ENCODE measurements around the gene GARNL3.

The GARNL3 gene, protein sequence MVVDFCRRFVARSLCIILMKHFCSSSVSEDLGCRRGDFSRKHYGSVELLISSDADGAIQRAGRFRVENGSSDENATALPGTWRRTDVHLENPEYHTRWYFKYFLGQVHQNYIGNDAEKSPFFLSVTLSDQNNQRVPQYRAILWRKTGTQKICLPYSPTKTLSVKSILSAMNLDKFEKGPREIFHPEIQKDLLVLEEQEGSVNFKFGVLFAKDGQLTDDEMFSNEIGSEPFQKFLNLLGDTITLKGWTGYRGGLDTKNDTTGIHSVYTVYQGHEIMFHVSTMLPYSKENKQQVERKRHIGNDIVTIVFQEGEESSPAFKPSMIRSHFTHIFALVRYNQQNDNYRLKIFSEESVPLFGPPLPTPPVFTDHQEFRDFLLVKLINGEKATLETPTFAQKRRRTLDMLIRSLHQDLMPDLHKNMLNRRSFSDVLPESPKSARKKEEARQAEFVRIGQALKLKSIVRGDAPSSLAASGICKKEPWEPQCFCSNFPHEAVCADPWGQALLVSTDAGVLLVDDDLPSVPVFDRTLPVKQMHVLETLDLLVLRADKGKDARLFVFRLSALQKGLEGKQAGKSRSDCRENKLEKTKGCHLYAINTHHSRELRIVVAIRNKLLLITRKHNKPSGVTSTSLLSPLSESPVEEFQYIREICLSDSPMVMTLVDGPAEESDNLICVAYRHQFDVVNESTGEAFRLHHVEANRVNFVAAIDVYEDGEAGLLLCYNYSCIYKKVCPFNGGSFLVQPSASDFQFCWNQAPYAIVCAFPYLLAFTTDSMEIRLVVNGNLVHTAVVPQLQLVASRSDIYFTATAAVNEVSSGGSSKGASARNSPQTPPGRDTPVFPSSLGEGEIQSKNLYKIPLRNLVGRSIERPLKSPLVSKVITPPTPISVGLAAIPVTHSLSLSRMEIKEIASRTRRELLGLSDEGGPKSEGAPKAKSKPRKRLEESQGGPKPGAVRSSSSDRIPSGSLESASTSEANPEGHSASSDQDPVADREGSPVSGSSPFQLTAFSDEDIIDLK

GRCh38 chr9:127264462-127265219 lies at the start of gene GARNL3:
Gene GARNL3, plus strand, starts transcription at chr9:127264774. Its CDS starts 104 bp downstream, at chr9:127264878.
- DNase-seq: no peak

GRCh38 chr9:127215268-127216209 lies 49.0 kb upstream of the GARNL3 start:
- no peak for DNase-seq

DNA sequence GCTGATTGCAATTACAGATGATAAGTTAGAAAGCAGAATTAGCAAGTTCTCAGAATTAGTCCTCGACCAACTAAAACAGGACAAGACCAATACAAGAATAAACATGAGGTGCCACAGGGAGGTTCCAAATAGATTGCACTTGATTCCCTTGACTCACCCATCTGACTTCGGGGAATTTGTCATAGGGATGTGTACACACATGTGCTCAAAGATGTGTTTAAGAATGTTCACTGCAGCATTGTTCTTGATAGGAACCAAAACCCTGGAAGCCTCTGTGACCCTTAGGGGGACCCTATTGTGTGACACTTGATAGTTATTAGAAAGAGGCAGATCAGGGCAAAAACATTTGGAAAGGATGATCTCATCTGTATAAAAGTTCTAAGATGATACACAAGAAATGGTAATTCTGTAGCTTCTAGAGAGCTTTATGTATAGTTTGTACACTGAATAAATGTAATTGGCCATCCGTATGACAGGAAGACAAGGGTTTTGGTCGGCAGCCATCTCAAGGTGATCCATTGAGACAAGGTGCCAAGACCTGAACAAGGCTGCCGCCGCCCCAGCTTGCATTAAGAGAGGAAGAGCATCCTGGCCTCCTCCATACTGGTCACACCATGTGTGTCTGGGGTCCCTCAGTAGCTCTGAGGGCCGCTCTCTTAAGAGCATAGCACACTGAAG lies 48.2 kb upstream of the GARNL3 start:
- DNase-seq: no peak

- no peak for DNase-seq
Measured at GRCh38 chr9:127216888-127217217, 47.7 kb upstream of the GARNL3 start.

- DNase-seq: no peak
Measured at GRCh38 chr9:127218818-127219217, 45.8 kb upstream of the GARNL3 start.

- no peak for DNase-seq
Measured at GRCh38 chr9:127219520-127219919, 45.1 kb upstream of the GARNL3 start.

- DNase-seq: no peak
Measured at GRCh38 chr9:127221695-127222094, 42.9 kb upstream of the GARNL3 start.

- DNase-seq: no peak
Measured at GRCh38 chr9:127222388-127223095, 42.0 kb upstream of the GARNL3 start.

- DNase-seq: no peak
Measured at GRCh38 chr9:127223266-127223665, 41.3 kb upstream of the GARNL3 start.

GRCh38 chr9:127223810-127224177 lies 40.8 kb upstream of the GARNL3 start:
- DNase-seq: no peak

DNA sequence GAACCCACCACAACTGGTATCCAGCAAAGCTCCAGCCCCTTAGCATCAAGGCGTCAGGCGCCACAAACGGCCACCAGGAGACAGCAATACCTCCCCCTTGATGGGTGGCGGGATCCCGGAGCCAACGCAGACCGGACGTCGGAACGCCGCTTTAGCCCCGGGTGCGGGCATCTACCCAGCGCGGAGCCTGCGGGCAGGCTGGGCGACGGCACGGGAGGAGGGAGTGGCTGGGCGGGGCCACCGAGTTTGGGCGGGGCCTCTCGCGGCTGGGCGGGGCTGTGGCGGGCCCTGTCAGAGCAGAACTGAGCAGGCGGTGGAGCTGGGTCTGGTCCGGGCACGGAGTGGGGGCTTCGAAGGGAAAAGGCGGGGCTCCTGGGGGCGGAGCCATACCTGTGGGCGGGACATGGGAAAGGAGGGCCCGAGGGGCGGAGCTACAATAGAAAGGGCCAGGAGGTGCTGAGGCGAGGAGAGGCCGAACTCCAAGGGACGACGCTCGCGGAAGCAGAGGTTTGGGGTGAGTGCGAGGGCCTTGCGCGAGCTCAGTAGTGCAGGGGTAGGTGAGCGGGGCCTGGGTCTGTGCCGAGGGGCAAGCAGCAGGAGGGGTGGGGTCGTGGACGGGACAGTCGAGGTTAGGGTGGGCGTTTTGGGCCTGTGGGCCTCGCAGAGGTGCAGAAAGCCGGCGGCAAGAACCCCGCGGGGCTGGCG lies 40.2 kb upstream of the GARNL3 start:
- DNase-seq: peak; percentile 89

DNA sequence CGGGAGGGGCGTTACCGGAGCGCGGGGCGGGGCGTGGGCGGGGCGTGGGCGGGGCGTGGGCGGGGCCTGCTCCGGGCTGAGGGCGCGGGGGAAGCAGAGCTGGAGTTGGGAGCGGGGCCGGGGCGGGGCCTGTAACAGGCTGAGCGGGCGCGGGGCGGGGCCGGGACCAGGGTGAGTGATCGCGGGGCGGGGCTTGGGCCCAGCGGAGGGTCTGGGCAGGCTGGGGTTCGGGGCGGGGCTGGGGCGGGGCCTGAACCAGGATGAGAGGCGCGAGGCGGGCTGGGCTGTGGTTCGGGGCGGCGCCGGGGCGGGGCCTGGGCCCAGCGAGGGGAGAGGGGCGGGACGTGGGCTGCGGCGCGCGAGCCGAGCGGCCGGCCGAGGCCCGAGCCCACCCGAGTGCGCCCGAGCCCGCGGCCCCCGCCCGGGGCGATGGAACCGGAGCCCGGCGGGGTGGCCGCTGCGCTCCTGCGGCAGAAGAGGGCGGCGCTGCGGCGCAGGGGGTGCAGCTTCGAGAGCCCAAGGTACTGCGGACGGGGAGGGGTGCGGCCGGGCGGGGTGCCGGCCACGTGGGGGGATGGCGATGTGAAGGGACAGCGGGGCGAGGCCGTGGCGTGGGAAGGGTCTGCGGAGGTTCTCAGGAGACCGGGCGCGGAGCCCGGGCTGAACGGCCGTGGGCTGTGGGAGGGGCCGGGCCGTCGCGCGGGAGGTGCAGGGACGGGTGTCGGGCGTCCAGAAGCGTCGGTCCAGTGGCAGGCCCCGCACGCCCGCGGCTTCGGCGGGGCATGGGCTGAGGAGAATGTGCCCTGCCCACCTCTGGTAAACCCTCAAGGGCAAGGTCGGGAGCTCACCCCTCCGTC lies 39.5 kb upstream of the GARNL3 start:
- peak; percentile 96 for DNase-seq

DNA sequence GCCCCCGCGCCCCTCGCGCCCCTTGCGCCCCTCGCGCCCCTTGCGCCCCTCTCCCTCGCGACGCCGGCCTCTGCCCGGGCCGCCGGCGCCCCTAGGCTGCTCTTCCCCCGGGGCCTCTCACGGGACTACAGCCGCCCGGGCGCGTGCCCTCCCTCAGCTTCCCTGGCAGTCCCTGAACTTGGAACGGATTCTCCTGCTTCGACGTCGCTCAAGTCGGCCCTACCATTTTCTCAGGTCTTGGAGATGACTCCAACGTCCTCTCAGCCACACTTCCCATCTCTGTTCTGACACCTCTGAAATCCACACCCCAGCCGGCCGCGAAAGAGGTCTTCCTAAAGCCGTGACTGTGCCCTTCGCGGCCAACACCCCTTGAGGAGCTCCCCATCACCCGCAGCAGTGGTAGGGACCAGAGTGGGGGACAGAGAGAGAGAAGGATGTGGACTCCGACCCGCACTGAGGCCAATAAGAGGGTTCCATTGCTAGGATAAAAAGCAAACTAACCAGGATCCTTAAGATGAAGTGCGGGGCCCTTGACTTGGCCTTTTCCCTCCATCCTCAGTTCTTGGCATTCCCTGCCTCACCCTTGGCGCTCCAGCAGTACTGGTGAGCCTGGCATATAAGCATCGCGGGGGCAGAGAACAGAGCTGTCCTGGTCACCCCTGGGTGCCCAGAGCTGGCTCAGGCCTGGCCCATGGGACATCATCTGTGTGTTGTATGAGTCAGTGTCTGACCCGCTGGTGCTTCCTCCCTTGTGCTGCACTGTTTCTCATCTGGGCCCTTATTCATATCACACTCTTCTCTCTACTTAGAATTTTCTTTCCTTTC lies 38.6 kb upstream of the GARNL3 start:
- no peak for DNase-seq

DNA sequence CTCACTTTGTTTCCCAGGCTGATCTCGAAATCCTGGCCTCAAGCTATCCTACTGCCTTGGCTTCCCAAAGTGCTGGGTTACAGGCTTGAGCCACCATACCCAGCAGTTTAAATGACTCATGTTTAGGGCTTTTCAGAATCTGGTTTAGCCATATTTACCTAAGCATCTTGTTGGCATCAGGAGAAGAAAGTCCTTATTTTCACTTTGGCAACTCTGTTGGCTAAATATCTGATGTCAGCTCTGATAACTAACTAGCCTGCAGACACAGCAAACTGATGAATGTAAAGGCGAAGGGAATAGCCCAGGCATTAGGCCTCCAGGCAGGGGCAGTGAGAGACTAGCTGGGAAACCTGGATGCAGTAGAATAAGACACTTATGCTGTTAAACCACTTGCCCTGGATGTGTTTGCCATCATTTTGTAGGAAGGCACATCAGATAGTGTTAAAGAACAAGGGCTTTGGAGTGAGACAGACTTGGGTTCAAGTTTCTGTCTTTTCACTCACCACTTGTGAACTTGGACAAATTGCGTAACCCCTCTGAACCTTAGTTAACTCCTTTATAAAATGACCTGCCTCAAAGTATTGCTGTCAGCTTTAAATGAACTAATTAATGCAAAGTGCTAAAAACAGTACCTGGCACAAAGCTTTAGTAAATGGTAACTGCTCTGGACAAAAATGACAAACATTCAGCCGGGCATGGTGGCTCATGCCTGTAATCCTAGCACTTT lies 34.7 kb upstream of the GARNL3 start:
- no peak for DNase-seq

DNA sequence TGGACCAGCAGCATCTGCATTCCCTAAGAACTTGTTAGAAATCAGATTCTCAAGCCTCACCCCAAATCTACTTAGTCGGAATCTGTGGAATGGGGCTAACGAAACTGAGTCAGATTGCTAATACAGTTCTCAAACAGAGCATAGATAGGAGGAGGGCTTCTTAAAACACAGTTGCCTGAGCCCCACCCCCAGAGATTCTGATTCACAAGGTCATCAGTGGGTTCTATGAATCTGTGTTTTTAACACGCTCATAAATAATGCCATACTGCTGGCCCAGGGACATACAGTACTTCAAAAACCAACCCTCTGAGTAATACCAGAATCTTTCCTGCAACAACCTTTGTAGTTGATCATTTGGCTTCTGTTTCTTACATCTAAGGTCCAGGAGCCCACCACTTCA lies 32.9 kb upstream of the GARNL3 start:
- DNase-seq: no peak

- DNase-seq: no peak
Measured at GRCh38 chr9:127232833-127233549, 31.6 kb upstream of the GARNL3 start.

GRCh38 chr9:127233550-127233949 lies 31.0 kb upstream of the GARNL3 start:
- DNase-seq: no peak
